DND-41 (cell line): ENCODE results near the gene TGFBR3L.
A peak's percentile ranks its signal among the peaks of the same experiment; 100 is the strongest.

Experiments
- ATAC-seq: fragments of 200-7000 bp; cut with Tn5 transposase; 3 replicates; pipeline ENCODE4 v1.9.1; 2021; ENCODE audit warnings: low read depth; ENCODE audit not compliant: insufficient read depth
- DNase-seq: peaks from one replicate; pipeline ENCODE4 v3.0.0-alpha.2; 2020
- H2AFZ ChIP-seq: 2 replicates; pipeline ENCODE4 v1.6.0; 2012; ENCODE audit warnings: low read depth, low read length
- H3K27ac ChIP-seq: 2 replicates; pipeline ENCODE4 v1.5.1; 2012; ENCODE audit warnings: low read length, inconsistent platforms
- H3K27me3 ChIP-seq: fragments of 200-600 bp; sonication (generic); 2 replicates; pipeline ENCODE4 v1.6.0; 2012; ENCODE audit warnings: low read length, mild to moderate bottlenecking, inconsistent platforms; ENCODE audit not compliant: insufficient read depth, poor library complexity
- H3K36me3 ChIP-seq: 2 replicates; pipeline ENCODE4 v1.5.1; 2012; ENCODE audit warnings: low read length, inconsistent platforms; ENCODE audit not compliant: insufficient read depth
- H3K4me1 ChIP-seq: 2 replicates; pipeline ENCODE4 v1.5.1; 2012; ENCODE audit warnings: mild to moderate bottlenecking, low read length; ENCODE audit not compliant: insufficient read depth
- H3K4me2 ChIP-seq: 2 replicates; pipeline ENCODE4 v1.6.0; 2012; ENCODE audit warnings: mild to moderate bottlenecking, moderate library complexity, low read length, inconsistent platforms; ENCODE audit not compliant: insufficient read depth
- H3K4me3 ChIP-seq, 2 experiments: fragments of 200-600 bp in 1 of 2; shearing (Covaris generic) in 1 of 2; 2 replicates each; pipeline ENCODE4 v1.5.1; 2012 to 2016; ENCODE audit warnings: inconsistent platforms in 2 of 2, low read length in 2 of 2, mild to moderate bottlenecking in 2 of 2, low read depth in 1 of 2, moderate library complexity in 1 of 2
- H3K79me2 ChIP-seq: 2 replicates; pipeline ENCODE4 v1.6.0; 2012; ENCODE audit warnings: low read length, inconsistent platforms; ENCODE audit not compliant: insufficient read depth
- H3K9ac ChIP-seq: 2 replicates; pipeline ENCODE4 v1.6.0; 2012; ENCODE audit warnings: low read depth, mild to moderate bottlenecking, inconsistent platforms, low read length, moderate library complexity
- H3K9me3 ChIP-seq: 2 replicates; pipeline ENCODE4 v1.5.1; 2012; ENCODE audit warnings: low read length, moderate library complexity, mild to moderate bottlenecking, inconsistent platforms; ENCODE audit not compliant: insufficient read depth, severe bottlenecking
- H4K20me1 ChIP-seq: 2 replicates; pipeline ENCODE4 v1.6.0; 2012; ENCODE audit warnings: low read length; ENCODE audit not compliant: insufficient read depth
- CTCF ChIP-seq: IDR thresholded peaks from 2 replicates; pipeline ENCODE4 v1.5.1; 2012; ENCODE audit warnings: borderline replicate concordance, low read length, moderate library complexity, mild to moderate bottlenecking; ENCODE audit not compliant: poor library complexity, severe bottlenecking; ENCODE audit errors: extremely low read depth
- EZH2 ChIP-seq: IDR thresholded peaks from 3 replicates; pipeline ENCODE4 v1.6.1; 2012; ENCODE audit warnings: borderline replicate concordance, low read depth, mild to moderate bottlenecking, moderate library complexity, low read length, inconsistent platforms; ENCODE audit not compliant: severe bottlenecking

Gene TGFBR3L

GRCh38 chr19:7904074-7905020, 10.3 kb upstream of the TGFBR3L start:
- Histone ChIP-seq H3K27ac (peak overlapping the region; percentile 86), H3K9ac (peak overlapping the region; percentile 62), H3K36me3 (peaks cover 39% of the 10 kb centered on the region), H3K4me3 (peak overlapping the region; percentile 38 to 84; a peak in 3 of 4 replicates), H4K20me1 (peaks cover 48% of the 10 kb centered on the region), H3K4me1 (peaks cover 33% of the 10 kb centered on the region), H2AFZ (0 out of 2 replicates have a peak overlapping the region, but pooled peaks have one; percentile 62), H3K9me3 (no peaks in the 10 kb centered on the region), H3K27me3 (no peaks in the 10 kb centered on the region), H3K4me2 (peak overlapping the region; percentile 93), H3K79me2 (peaks cover 60% of the 10 kb centered on the region)
- TF ChIP-seq EZH2 (no peak), CTCF (no peak)
- ATAC-seq (peak; percentile 31), DNase-seq (no peak)

- Histone ChIP-seq H3K4me2 (peak overlapping the region; percentile 93), H2AFZ (no peak overlapping the region), H3K79me2 (peaks cover 64% of the 10 kb centered on the region), H3K4me3 (peak overlapping the region in 1 of 2 experiments; percentile 84; a peak in 2 of 4 replicates), H3K9me3 (no peaks in the 10 kb centered on the region), H4K20me1 (peaks cover 55% of the 10 kb centered on the region), H3K9ac (peak overlapping the region; percentile 62), H3K4me1 (peaks cover 33% of the 10 kb centered on the region), H3K36me3 (peaks cover 48% of the 10 kb centered on the region), H3K27ac (peak overlapping the region; percentile 86; the same call in 1 of the 2 replicates), H3K27me3 (no peaks in the 10 kb centered on the region)
- DNase-seq (no peak), ATAC-seq (no peak)
- TF ChIP-seq EZH2: no peak
- TF ChIP-seq CTCF: no peak
Observed at GRCh38 chr19:7905268-7905667, 9.4 kb upstream of the TGFBR3L start.

DNA sequence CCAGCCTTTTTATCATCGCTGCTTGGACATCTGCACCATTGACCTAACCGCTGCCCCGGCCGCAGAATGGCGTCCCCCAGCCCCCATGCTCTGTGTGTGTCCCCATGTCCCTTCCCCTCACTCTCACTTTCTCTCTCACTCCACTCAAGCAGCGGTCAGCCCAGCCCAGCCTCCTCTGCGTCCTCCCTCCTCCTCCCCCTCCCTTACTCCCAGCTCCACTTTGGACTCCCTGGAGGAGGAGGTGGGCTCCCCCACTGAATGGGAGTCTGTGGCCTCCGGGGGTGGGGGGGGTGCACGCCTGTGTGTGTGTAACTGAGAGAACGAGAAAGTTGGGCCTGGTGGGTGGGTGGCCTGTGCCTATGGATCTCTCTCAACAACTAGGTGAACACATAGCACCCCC, 8.8 kb upstream of the TGFBR3L start:
- Histone ChIP-seq H3K79me2 (peaks cover 64% of the 10 kb centered on the region), H3K27ac (no peak overlapping the region), H2AFZ (no peak overlapping the region), H4K20me1 (peaks cover 59% of the 10 kb centered on the region), H3K4me1 (peaks cover 33% of the 10 kb centered on the region), H3K4me2 (peak overlapping the region; percentile 93; the same call in 1 of the 2 replicates), H3K9me3 (no peaks in the 10 kb centered on the region), H3K27me3 (no peaks in the 10 kb centered on the region), H3K36me3 (peaks cover 54% of the 10 kb centered on the region), H3K9ac (peak overlapping the region; percentile 62; the same call in 1 of the 2 replicates), H3K4me3 (peak overlapping the region in 1 of 2 experiments; percentile 84; a peak in 1 of 4 replicates)
- TF ChIP-seq EZH2: no peak
- no peak for TF ChIP-seq CTCF
- DNase-seq: no peak
- ATAC-seq: no peak
